WTC11 (cell line): Measurements from ENCODE around the gene RGS14. TPM values are rescaled to one million over a fixed set of nuclear protein-coding genes. Genes with fewer than 3 reads are reported as not detected.

Source experiments
- ATAC-seq: fragments of 200-7000 bp; cut with Tn5 transposase; 2 replicates; pipeline ENCODE4 v1.10.0; 2021; ENCODE audit warnings: mild to moderate bottlenecking, moderate library complexity
- CTCF ChIA-PET: fragments of 300-600 bp; sonication (Branson Sonifier 250); formaldehyde crosslinking; loops from one replicate; lab custom pipeline; 2021; ENCODE audit warnings: antibody characterized with exemption; lab: Charles Lee
- POLR2A ChIA-PET: fragments of 350-600 bp; sonication (Branson Sonifier 250); formaldehyde crosslinking; loops from one replicate; lab custom pipeline; 2021; ENCODE audit warnings: antibody characterized with exemption; lab: Charles Lee
- DNase-seq: peaks from one replicate; pipeline ENCODE4 v3.0.0; 2021; ENCODE audit warnings: low spot score
- H3K27ac Mint-ChIP-seq: 2 replicates; pipeline ENCODE4 v1.8.0; 2021; ENCODE audit warnings: mixed read lengths
- H3K27me3 Mint-ChIP-seq: 2 replicates; pipeline ENCODE4 v1.8.0; 2021; ENCODE audit warnings: low read depth, mild to moderate bottlenecking, moderate library complexity, mixed read lengths
- H3K36me3 Mint-ChIP-seq: 2 replicates; pipeline ENCODE4 v1.8.0; 2021; ENCODE audit warnings: mixed read lengths
- H3K4me1 Mint-ChIP-seq: 2 replicates; pipeline ENCODE4 v1.8.0; 2022; ENCODE audit warnings: mixed read lengths
- H3K4me3 Mint-ChIP-seq: 2 replicates; pipeline ENCODE4 v1.8.0; 2021; ENCODE audit warnings: mild to moderate bottlenecking, moderate library complexity, mixed read lengths
- H3K9me3 Mint-ChIP-seq: 2 replicates; pipeline ENCODE4 v1.8.0; 2021; ENCODE audit warnings: mixed read lengths
- AR ChIP-seq: fragments of 250-450 bp; sonication (Bioruptor Pico); IDR thresholded peaks from 2 replicates; pipeline ENCODE4 v1.9.0; 2021; ENCODE audit warnings: mild to moderate bottlenecking
- ATF2 ChIP-seq: sonication (generic); formaldehyde crosslinking; IDR thresholded peaks from 2 replicates; pipeline ENCODE4 v1.8.1; 2022; ENCODE audit warnings: low read depth, missing genetic modification reagents, borderline replicate concordance
- E2F4 ChIP-seq: sonication (generic); formaldehyde crosslinking; IDR thresholded peaks from 2 replicates; pipeline ENCODE4 v1.8.1; 2022; ENCODE audit warnings: low read depth, mild to moderate bottlenecking, moderate library complexity, missing genetic modification reagents, borderline replicate concordance
- E2F5 ChIP-seq: sonication (generic); formaldehyde crosslinking; IDR thresholded peaks from 2 replicates; pipeline ENCODE4 v1.8.1; 2022; ENCODE audit warnings: mild to moderate bottlenecking, moderate library complexity, missing genetic modification reagents
- ESRRA ChIP-seq: sonication (generic); formaldehyde crosslinking; IDR thresholded peaks from 2 replicates; pipeline ENCODE4 v1.8.1; 2022; ENCODE audit warnings: mild to moderate bottlenecking, missing genetic modification reagents, borderline replicate concordance
- FOXP4 ChIP-seq: sonication (generic); formaldehyde crosslinking; IDR thresholded peaks from 2 replicates; pipeline ENCODE4 v1.8.0; 2022; ENCODE audit warnings: mild to moderate bottlenecking, missing genetic modification reagents
- GABPB1 ChIP-seq: sonication (generic); formaldehyde crosslinking; IDR thresholded peaks from 2 replicates; pipeline ENCODE4 v1.8.1; 2023; ENCODE audit warnings: mild to moderate bottlenecking, missing genetic modification reagents
- GRHL2 ChIP-seq: fragments of 250-450 bp; sonication (Bioruptor Pico); IDR thresholded peaks from 2 replicates; pipeline ENCODE4 v1.8.0; 2022; ENCODE audit warnings: mild to moderate bottlenecking, moderate library complexity; ENCODE audit not compliant: insufficient replicate concordance, severe bottlenecking
- HMGA2 ChIP-seq: fragments of 250-450 bp; sonication (Bioruptor Pico); IDR thresholded peaks from 2 replicates; pipeline ENCODE4 v1.4.0; 2021; ENCODE audit warnings: mild to moderate bottlenecking, moderate library complexity
- IRF2 ChIP-seq: sonication (generic); formaldehyde crosslinking; IDR thresholded peaks from 2 replicates; pipeline ENCODE4 v1.8.0; 2022; ENCODE audit warnings: low read depth, missing genetic modification reagents, borderline replicate concordance
- MLX ChIP-seq: sonication (generic); formaldehyde crosslinking; IDR thresholded peaks from 2 replicates; pipeline ENCODE4 v1.8.1; 2023; ENCODE audit warnings: mild to moderate bottlenecking, missing genetic modification reagents, moderate library complexity
- MYBL2 ChIP-seq: sonication (generic); formaldehyde crosslinking; IDR thresholded peaks from 2 replicates; pipeline ENCODE4 v1.8.1; 2023; ENCODE audit warnings: mild to moderate bottlenecking, moderate library complexity, missing genetic modification reagents
- PREB ChIP-seq: sonication (generic); formaldehyde crosslinking; IDR thresholded peaks from 2 replicates; pipeline ENCODE4 v1.8.1; 2022; ENCODE audit warnings: mild to moderate bottlenecking, missing genetic modification reagents, moderate library complexity, borderline replicate concordance
- SMAD3 ChIP-seq: sonication (generic); formaldehyde crosslinking; IDR thresholded peaks from 2 replicates; pipeline ENCODE4 v1.8.0; 2022; ENCODE audit warnings: missing genetic modification reagents, mild to moderate bottlenecking, borderline replicate concordance
- SMAD4 ChIP-seq: sonication (generic); formaldehyde crosslinking; IDR thresholded peaks from 2 replicates; pipeline ENCODE4 v1.8.0; 2022; ENCODE audit warnings: mild to moderate bottlenecking, missing genetic modification reagents
- TCF7 ChIP-seq: sonication (generic); formaldehyde crosslinking; IDR thresholded peaks from 2 replicates; pipeline ENCODE4 v1.8.0; 2022; ENCODE audit warnings: mild to moderate bottlenecking, low read depth, missing genetic modification reagents, moderate library complexity
- ZBTB21 ChIP-seq: sonication (generic); formaldehyde crosslinking; IDR thresholded peaks from 2 replicates; pipeline ENCODE4 v1.8.1; 2023; ENCODE audit warnings: mild to moderate bottlenecking, missing genetic modification reagents, borderline replicate concordance
- ZNF423 ChIP-seq: fragments of 250-450 bp; sonication (Bioruptor Pico); IDR thresholded peaks from 2 replicates; pipeline ENCODE4 v2.1.2; 2022; ENCODE audit warnings: mild to moderate bottlenecking, moderate library complexity
- ZSCAN18 ChIP-seq: fragments of 250-450 bp; sonication (Bioruptor Pico); IDR thresholded peaks from 2 replicates; pipeline ENCODE4 v2.1.2; 2022; ENCODE audit warnings: mild to moderate bottlenecking, moderate library complexity
- total RNA-seq: library from RNA; stranded (reverse); gene quantifications from 3 replicates; pipeline ENCODE4 v1.2.3, GENCODE V29; 2021

RGS14 gene
- total RNA-seq, 1 experiment from 2014 or later, result 74.6 TPM

GRCh38 chr5:177315411-177315810 lies 42.3 kb upstream of the RGS14 start (continued):
- TF ChIP-seq FOXP4 (CRISPR knock-in tag), result no peak
- TF ChIP-seq MLX (CRISPR knock-in tag), result no peak

- DNase-seq (no peak), ATAC-seq (no peak)
- POLR2A ChIA-PET, result no interaction called here
- CTCF ChIA-PET, result interaction anchor here (0.6 to 3.8 kb wide), 10 partner anchors 51 to 177 kb away, joined by 3 to 24 read pairs (median 4); no protein-coding TSS in a partner anchor
- Mint-ChIP-seq H3K4me1 (peaks cover 17% of the 10 kb centered on the region), H3K4me3 (no peak overlapping the region), H3K9me3 (peaks cover 6% of the 10 kb centered on the region; the same call in 1 of the 2 replicates), H3K36me3 (peaks cover 3% of the 10 kb centered on the region), H3K27me3 (no peaks in the 10 kb centered on the region), H3K27ac (no peak overlapping the region)
- no peak for TF ChIP-seq ESRRA (CRISPR knock-in tag)
- TF ChIP-seq GRHL2, result no peak
- TF ChIP-seq SMAD4, result no peak
- TF ChIP-seq AR (CRISPR knock-in tag), result no peak
- TF ChIP-seq GABPB1 (CRISPR knock-in tag), result no peak
- TF ChIP-seq IRF2 (CRISPR knock-in tag), result no peak
- no peak for TF ChIP-seq E2F4 (CRISPR knock-in tag)
- TF ChIP-seq E2F5, result no peak
- no peak for TF ChIP-seq ZNF423 (CRISPR knock-in tag)
- no peak for TF ChIP-seq ZBTB21 (CRISPR knock-in tag)
- TF ChIP-seq PREB (CRISPR knock-in tag), result no peak
- no peak for TF ChIP-seq HMGA2 (CRISPR knock-in tag)
- TF ChIP-seq TCF7 (CRISPR knock-in tag), result no peak
- TF ChIP-seq MYBL2 (CRISPR knock-in tag), result no peak
- TF ChIP-seq ATF2 (CRISPR knock-in tag), result no peak
- TF ChIP-seq SMAD3, result no peak
- no peak for TF ChIP-seq ZSCAN18
Observed at GRCh38 chr5:177316005-177316404, 41.7 kb upstream of the RGS14 start.
